ENCODE measurements around the gene TFF1. TPM values are rescaled to one million over a fixed set of nuclear protein-coding genes. Genes with fewer than 3 reads are reported as not detected.
A peak's percentile ranks its signal among the peaks of the same experiment; 100 is the strongest.

Gene TFF1
- total RNA-seq, 1 experiment from 2014 or later = not detected

DNA sequence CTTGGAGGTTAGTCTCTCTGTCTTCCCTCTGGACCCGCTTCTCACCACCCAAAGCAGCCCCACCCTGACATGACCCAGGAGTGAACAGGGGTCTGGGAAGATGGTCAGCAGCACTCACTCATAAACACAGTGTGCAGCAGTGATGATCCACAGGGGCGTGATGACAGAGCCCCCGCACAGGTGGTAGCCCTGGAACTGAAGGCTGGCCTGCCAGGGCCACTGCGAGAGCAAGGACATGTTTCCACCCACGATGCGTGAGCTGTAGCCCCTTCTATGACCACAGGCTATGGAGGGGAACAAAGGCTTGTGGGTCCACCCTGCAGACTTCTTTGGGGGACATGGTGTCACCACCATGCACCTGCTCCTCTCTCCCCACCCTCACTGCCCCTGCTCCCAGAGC is 16.6 kb upstream of the TFF1 start:
- H3K4me1 Mint-ChIP-seq (ENCODE audit: insufficient read depth, unreplicated experiment) = peaks cover 6% of the 10 kb centered on the region
- H3K4me3 Mint-ChIP-seq (ENCODE audit: unreplicated experiment) = no peak overlapping the region
- ChIA-PET CTCF (interaction anchor here (0.9 kb wide), 1 partner anchor 44 kb away, joined by 3 read pairs; no protein-coding TSS in a partner anchor), POLR2A (no interaction called here)
- TF ChIP-seq, protein P1, sequence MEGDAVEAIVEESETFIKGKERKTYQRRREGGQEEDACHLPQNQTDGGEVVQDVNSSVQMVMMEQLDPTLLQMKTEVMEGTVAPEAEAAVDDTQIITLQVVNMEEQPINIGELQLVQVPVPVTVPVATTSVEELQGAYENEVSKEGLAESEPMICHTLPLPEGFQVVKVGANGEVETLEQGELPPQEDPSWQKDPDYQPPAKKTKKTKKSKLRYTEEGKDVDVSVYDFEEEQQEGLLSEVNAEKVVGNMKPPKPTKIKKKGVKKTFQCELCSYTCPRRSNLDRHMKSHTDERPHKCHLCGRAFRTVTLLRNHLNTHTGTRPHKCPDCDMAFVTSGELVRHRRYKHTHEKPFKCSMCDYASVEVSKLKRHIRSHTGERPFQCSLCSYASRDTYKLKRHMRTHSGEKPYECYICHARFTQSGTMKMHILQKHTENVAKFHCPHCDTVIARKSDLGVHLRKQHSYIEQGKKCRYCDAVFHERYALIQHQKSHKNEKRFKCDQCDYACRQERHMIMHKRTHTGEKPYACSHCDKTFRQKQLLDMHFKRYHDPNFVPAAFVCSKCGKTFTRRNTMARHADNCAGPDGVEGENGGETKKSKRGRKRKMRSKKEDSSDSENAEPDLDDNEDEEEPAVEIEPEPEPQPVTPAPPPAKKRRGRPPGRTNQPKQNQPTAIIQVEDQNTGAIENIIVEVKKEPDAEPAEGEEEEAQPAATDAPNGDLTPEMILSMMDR (IDR thresholded peaks at IDR 0.05; ENCODE audit: unreplicated experiment) = no peak
- no peak overlapping the region for H3K27ac Mint-ChIP-seq (ENCODE audit: low read depth, unreplicated experiment)
- H3K36me3 Mint-ChIP-seq (ENCODE audit: insufficient read depth, unreplicated experiment) = no peaks in the 10 kb centered on the region
- peaks cover 2% of the 10 kb centered on the region for H3K27me3 Mint-ChIP-seq (ENCODE audit: insufficient read depth, unreplicated experiment)
- intact Hi-C loops (cut with micrococcal nuclease) = no loop called here
- no peaks in the 10 kb centered on the region for H3K9me3 Mint-ChIP-seq (ENCODE audit: unreplicated experiment)
- DNase-seq (ENCODE audit: unreplicated experiment) = no peak
- BruUV-seq (replicated peaks) = no TSS peak

DNA sequence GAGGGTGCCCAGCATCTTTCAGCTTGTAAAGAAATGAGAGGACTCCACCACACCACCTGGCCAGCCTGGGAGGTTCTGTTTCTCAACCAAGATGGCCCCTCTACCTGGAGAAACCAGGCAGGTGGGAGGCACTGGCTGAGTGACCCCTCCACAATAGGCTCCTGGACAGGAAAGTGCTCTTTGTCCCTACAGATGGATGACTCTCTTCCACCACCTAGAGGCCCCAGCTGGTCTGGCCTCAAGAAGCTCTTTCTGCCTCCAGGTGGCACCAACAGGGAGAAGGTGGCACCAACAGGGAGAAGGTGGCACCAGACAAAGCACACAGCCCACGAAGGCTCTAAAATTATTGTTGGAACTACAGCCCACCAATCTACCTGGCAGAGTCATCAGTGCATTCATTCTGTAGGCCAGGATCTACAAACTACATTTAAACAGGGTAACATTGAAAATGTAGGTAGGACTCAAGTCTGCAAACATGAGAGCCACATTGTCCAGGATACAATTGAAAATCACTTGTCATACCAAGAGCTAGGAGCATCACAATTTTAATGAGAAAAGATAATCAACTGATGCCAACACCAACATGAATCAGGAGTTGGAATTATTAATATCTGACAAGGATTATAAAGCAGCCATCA is 15.1 kb upstream of the TFF1 start:
- TF ChIP-seq, protein P1 (IDR thresholded peaks at IDR 0.05; ENCODE audit: unreplicated experiment) = peak; percentile 43
- POLR2A ChIA-PET = no interaction called here
- no peaks in the 10 kb centered on the region for H3K36me3 Mint-ChIP-seq (ENCODE audit: insufficient read depth, unreplicated experiment)
- DNase-seq (ENCODE audit: unreplicated experiment) = peak; percentile 45
- no peak overlapping the region for H3K4me3 Mint-ChIP-seq (ENCODE audit: unreplicated experiment)
- no peak overlapping the region for H3K27ac Mint-ChIP-seq (ENCODE audit: low read depth, unreplicated experiment)
- intact Hi-C loops (cut with micrococcal nuclease) = loop anchor here (1.0 kb wide), 1 partner anchor 236 kb away; no protein-coding TSS in a partner anchor
- peaks cover 17% of the 10 kb centered on the region for H3K27me3 Mint-ChIP-seq (ENCODE audit: insufficient read depth, unreplicated experiment)
- peaks cover 6% of the 10 kb centered on the region for H3K4me1 Mint-ChIP-seq (ENCODE audit: insufficient read depth, unreplicated experiment)
- H3K9me3 Mint-ChIP-seq (ENCODE audit: unreplicated experiment) = no peaks in the 10 kb centered on the region
- CTCF ChIA-PET = interaction anchor here (0.5 to 1.9 kb wide), 11 partner anchors 18 to 426 kb away, joined by 3 to 5 read pairs (median 3); partner anchors contain the start of gene TFF2
- BruUV-seq (replicated peaks) = no TSS peak

DNA sequence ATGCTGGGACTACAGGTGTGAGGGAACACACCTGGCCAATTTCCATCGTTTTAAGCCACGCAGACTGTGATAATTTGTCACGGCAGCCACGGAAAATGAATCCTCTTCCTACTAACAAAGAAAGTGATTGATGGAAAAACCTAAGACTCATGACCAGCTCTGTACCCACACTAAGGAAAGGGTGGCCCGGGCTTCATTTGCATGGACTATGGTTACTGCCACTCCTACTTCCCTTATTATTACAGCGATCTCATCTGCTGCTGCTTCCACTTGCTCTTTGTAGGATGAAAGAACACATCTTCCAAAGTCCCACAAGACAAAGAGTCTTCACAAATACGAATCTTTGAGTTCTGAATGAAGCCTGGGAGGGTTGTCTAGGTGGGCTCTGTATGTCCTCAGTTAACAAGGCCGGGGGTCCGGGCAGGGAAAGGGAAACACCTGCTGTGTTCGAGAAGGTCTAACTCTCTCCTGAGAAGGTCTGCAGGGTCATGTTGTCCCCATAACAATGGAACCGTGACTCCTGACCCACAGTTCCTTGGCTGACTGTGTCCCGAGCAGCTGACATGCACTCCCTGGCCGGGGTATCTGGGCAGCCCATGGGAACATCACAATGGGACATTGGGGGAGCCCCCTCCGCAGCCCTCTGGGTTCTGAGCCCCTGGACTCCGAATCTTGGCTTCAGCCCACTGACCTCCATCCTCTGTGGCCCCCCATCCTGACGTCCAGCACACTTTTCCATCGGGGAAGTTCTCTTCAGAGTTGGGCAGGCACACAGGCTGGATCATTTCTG is 13.3 kb upstream of the TFF1 start:
- Mint-ChIP-seq H3K36me3 (ENCODE audit: insufficient read depth, unreplicated experiment) (no peaks in the 10 kb centered on the region), H3K9me3 (ENCODE audit: unreplicated experiment) (no peaks in the 10 kb centered on the region), H3K27me3 (ENCODE audit: insufficient read depth, unreplicated experiment) (peaks cover 19% of the 10 kb centered on the region), H3K4me3 (ENCODE audit: unreplicated experiment) (no peak overlapping the region), H3K4me1 (ENCODE audit: insufficient read depth, unreplicated experiment) (no peaks in the 10 kb centered on the region), H3K27ac (ENCODE audit: low read depth, unreplicated experiment) (no peak overlapping the region)
- TF ChIP-seq, protein P1 (IDR thresholded peaks at IDR 0.05; ENCODE audit: unreplicated experiment) = no peak
- DNase-seq (ENCODE audit: unreplicated experiment) = no peak
- no TSS peak for BruUV-seq (replicated peaks)
- ChIA-PET CTCF (interaction anchor here (0.7 kb wide), 1 partner anchor 26 kb away, joined by 3 read pairs; no protein-coding TSS in a partner anchor), POLR2A (no interaction called here)
- intact Hi-C loops (cut with micrococcal nuclease) = no loop called here

DNA sequence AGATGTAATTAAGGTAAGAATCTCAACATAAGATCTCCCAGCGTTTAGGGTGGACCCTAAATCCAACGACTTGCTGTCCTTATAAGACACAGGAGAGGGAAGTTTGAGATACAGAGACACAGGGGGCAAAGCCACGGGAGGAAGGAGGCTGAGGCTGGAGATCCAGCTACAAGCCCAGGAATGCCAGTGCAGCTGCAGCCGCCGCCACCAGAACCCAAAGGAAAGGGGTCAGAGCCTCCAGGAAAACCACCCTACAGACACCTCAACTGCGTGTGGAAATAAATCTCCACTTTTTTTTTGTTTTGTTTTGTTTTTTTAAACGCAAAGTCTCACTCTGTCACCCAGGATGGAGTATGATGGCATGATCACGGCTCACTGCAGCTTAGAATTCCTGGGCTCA is 12.1 kb upstream of the TFF1 start:
- intact Hi-C loops (cut with micrococcal nuclease) = no loop called here
- no peaks in the 10 kb centered on the region for H3K9me3 Mint-ChIP-seq (ENCODE audit: unreplicated experiment)
- H3K4me3 Mint-ChIP-seq (ENCODE audit: unreplicated experiment) = no peak overlapping the region
- CTCF ChIA-PET = interaction anchor here (0.6 to 0.8 kb wide), 3 partner anchors 205 to 233 kb away, joined by 3 to 4 read pairs (median 3); no protein-coding TSS in a partner anchor
- H3K4me1 Mint-ChIP-seq (ENCODE audit: insufficient read depth, unreplicated experiment) = no peaks in the 10 kb centered on the region
- TF ChIP-seq, protein P1 (IDR thresholded peaks at IDR 0.05; ENCODE audit: unreplicated experiment) = no peak
- H3K36me3 Mint-ChIP-seq (ENCODE audit: insufficient read depth, unreplicated experiment) = no peaks in the 10 kb centered on the region
- H3K27ac Mint-ChIP-seq (ENCODE audit: low read depth, unreplicated experiment) = no peak overlapping the region
- DNase-seq (ENCODE audit: unreplicated experiment) = no peak
- POLR2A ChIA-PET = no interaction called here
- no TSS peak for BruUV-seq (replicated peaks)
- H3K27me3 Mint-ChIP-seq (ENCODE audit: insufficient read depth, unreplicated experiment) = peaks cover 19% of the 10 kb centered on the region
